ENCODE results near the gene LDLRAD1. TPM values are rescaled to one million over a fixed set of nuclear protein-coding genes. Genes with fewer than 3 reads are reported as not detected.
"Not testable (repeated sequence)": the region's sequence is repeated elsewhere in the genome, so short reads cannot be mapped to it uniquely, and the experiment has no call there.

LDLRAD1 gene
- total RNA-seq, 1 donor from 2014 or later, result not detected

DNA sequence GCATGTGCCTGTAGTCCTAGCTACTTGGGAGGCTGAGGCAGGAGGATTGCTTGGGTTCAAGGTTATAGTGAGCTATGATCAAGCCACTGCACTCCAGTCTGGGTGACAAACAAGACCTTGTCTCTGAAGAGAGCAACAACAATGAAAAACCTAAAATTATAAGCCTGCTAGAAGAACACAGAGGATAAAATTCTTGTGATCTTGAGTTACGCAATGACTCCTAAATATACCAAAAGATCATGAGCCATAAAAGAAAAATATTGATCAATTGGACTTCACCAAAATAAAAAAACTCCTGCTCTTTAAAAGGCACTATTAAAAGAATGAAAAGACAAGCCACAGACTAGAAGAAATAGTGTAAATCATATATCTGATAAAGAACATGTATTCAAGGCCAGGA, 22.3 kb downstream of the LDLRAD1 start:
- no peak overlapping the region for H3K4me3 ChIP-seq
- intact Hi-C loops (cut with micrococcal nuclease), result no loop called here
- no peak for DNase-seq
- TF ChIP-seq, protein P1, sequence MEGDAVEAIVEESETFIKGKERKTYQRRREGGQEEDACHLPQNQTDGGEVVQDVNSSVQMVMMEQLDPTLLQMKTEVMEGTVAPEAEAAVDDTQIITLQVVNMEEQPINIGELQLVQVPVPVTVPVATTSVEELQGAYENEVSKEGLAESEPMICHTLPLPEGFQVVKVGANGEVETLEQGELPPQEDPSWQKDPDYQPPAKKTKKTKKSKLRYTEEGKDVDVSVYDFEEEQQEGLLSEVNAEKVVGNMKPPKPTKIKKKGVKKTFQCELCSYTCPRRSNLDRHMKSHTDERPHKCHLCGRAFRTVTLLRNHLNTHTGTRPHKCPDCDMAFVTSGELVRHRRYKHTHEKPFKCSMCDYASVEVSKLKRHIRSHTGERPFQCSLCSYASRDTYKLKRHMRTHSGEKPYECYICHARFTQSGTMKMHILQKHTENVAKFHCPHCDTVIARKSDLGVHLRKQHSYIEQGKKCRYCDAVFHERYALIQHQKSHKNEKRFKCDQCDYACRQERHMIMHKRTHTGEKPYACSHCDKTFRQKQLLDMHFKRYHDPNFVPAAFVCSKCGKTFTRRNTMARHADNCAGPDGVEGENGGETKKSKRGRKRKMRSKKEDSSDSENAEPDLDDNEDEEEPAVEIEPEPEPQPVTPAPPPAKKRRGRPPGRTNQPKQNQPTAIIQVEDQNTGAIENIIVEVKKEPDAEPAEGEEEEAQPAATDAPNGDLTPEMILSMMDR (IDR thresholded peaks at IDR 0.05; ENCODE audit: borderline replicate concordance), result no peak
- H3K9me3 ChIP-seq (replicated peaks), result no peaks in the 10 kb centered on the region
- no peaks in the 10 kb centered on the region for H3K27me3 ChIP-seq (ENCODE audit: low read depth)
- no peak overlapping the region for H3K27ac ChIP-seq (replicated peaks)
- no peaks in the 10 kb centered on the region for H3K36me3 ChIP-seq
- no peaks in the 10 kb centered on the region for H3K4me1 ChIP-seq

DNA sequence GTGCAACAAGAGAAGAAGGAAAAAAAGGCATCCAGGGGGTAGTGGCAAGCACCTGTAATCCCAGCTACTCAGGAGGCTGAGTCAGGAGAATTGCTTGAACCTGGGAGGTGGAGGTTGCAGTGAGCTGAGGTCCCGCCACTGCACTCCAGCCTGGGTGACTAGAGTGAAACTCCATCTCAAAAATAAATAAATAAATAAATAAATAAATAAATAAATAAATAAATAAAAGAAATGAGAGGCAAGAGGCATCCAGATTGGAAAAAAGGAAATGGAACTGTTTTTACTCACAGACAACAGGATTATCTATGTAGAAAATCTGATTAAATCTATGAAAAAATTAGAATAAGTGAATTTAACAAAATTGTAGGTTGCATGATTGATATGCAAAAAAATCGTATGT, 23.5 kb downstream of the LDLRAD1 start:
- intact Hi-C loops (cut with micrococcal nuclease); DNase-seq; H3K36me3 ChIP-seq; H3K9me3 ChIP-seq (replicated peaks); H3K4me3 ChIP-seq; H3K4me1 ChIP-seq; H3K27ac ChIP-seq (replicated peaks): not testable (repeated sequence)
- peaks cover 10% of the 10 kb centered on the region for H3K27me3 ChIP-seq (ENCODE audit: low read depth)

DNA sequence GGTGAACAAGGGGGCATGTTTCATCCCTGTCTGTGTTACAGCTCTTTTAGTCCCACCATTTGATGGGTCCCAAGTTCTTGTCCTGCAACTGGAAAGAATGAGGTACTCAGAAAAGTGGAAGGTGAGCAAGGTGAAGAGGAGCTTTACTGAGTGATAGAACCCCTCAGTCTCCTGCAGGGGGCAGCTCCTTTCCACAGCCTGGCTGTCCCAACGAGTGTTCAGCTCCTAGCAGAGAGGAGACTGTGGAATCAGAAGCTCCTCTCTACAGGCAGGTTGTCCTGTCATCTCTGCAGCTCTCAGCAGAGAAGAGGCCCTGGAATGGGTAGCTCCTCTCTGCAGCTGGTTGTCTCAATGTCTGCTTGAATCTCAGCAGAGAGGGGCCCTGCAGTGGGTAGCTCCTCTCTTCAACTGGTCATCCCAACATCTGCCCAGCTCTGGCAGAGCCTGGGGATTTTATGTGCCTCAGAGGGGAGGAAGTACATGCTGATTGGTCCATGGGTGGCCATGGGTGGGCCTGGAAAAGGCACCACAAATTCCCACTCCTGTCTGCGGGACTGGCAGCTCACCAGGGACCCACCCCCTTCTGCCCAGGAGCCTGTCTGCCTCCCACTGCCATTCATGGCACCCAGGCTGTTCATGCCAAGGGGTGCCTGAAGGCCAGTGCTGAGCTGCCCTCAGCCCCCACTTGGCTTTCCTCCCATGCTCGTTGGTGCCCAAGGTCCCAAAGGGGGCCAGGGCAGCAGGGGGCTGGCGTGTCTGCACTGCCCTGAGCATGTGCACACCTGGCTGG, 25.7 kb downstream of the LDLRAD1 start:
- H3K4me1 ChIP-seq, result no peaks in the 10 kb centered on the region
- DNase-seq, result no peak
- H3K27me3 ChIP-seq (ENCODE audit: low read depth), result peaks cover 10% of the 10 kb centered on the region
- H3K9me3 ChIP-seq (replicated peaks), result no peaks in the 10 kb centered on the region
- intact Hi-C loops (cut with micrococcal nuclease), result no loop called here
- H3K27ac ChIP-seq (replicated peaks), result no peak overlapping the region
- no peak overlapping the region for H3K4me3 ChIP-seq
- no peaks in the 10 kb centered on the region for H3K36me3 ChIP-seq
- TF ChIP-seq, protein P1 (IDR thresholded peaks at IDR 0.05; ENCODE audit: borderline replicate concordance), result peak; percentile 50

DNA sequence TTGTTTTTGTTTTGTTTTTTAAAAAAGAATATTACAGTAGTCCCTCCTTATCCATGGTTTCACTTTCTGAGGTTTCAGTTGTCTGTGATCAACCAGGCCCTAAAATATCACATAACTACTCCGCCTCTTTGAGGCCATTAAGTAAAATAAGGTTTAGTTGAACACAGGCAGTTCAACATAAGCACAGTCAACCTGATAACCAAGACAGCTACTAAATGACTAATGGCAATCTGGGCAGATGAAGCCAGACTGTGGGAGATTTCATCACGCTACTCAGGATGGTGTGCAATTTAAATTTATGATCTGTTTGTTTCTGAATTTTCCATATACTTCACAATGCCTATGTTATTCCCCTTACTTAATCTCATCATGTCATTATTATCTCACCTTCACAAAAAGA, 30.1 kb downstream of the LDLRAD1 start:
- peaks cover 10% of the 10 kb centered on the region for H3K27me3 ChIP-seq (ENCODE audit: low read depth)
- no peak for DNase-seq
- H3K27ac ChIP-seq (replicated peaks), result no peak overlapping the region
- intact Hi-C loops (cut with micrococcal nuclease), result no loop called here
- no peaks in the 10 kb centered on the region for H3K9me3 ChIP-seq (replicated peaks)
- TF ChIP-seq, protein P1 (IDR thresholded peaks at IDR 0.05; ENCODE audit: borderline replicate concordance), result no peak
- no peaks in the 10 kb centered on the region for H3K36me3 ChIP-seq
- H3K4me1 ChIP-seq, result peaks cover 3% of the 10 kb centered on the region
- H3K4me3 ChIP-seq, result no peak overlapping the region

DNA sequence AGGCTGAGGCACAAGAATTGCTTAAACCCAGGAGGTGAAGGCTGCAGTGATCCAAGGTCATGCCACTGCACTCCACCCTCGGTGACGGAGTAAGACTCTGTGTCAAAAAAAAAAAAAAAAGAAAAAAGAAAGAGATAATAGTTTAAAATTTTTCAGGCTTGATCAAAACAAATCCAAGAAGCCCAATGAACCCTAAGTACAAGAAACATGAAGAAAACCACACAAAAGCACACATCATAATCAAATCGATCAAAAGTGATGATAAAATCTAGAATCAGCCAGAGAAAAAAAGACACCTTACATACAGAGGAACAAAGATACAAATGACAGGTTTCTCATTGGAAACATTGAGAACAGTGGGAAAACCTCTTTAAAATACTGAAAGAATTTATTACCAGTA, 31.5 kb downstream of the LDLRAD1 start:
- no peak overlapping the region for H3K27ac ChIP-seq (replicated peaks)
- no peaks in the 10 kb centered on the region for H3K36me3 ChIP-seq
- H3K9me3 ChIP-seq (replicated peaks), result no peaks in the 10 kb centered on the region
- intact Hi-C loops (cut with micrococcal nuclease), result no loop called here
- TF ChIP-seq, protein P1 (IDR thresholded peaks at IDR 0.05; ENCODE audit: borderline replicate concordance), result no peak
- H3K27me3 ChIP-seq (ENCODE audit: low read depth), result peaks cover 10% of the 10 kb centered on the region
- H3K4me3 ChIP-seq, result no peak overlapping the region
- no peak for DNase-seq
- H3K4me1 ChIP-seq, result peaks cover 10% of the 10 kb centered on the region

DNA sequence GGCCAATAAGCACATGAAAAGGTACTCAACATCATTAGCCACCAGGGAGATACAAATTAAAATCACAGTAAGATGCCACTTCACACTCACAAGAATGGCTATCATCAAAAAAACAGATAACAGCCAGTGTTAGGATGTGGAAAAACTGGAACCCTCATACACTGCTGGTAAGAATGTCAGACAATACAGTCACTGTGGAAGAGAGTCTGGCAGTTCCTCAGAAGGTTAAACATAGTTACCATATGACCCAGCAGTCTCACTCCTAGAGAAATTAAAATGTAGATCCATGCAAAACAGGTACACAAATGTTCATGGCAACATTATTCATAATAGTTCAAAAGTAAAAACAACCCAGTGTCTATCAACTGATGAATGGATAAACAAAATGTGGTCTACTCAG, 33.3 kb downstream of the LDLRAD1 start:
- intact Hi-C loops (cut with micrococcal nuclease), result no loop called here
- no peaks in the 10 kb centered on the region for H3K36me3 ChIP-seq
- H3K27ac ChIP-seq (replicated peaks), result no peak overlapping the region
- peaks cover 10% of the 10 kb centered on the region for H3K4me1 ChIP-seq
- H3K4me3 ChIP-seq, result no peak overlapping the region
- peaks cover 2% of the 10 kb centered on the region for H3K27me3 ChIP-seq (ENCODE audit: low read depth)
- no peaks in the 10 kb centered on the region for H3K9me3 ChIP-seq (replicated peaks)
- TF ChIP-seq, protein P1 (IDR thresholded peaks at IDR 0.05; ENCODE audit: borderline replicate concordance), result no peak
- DNase-seq, result no peak
